ENCODE measurements around the gene TTC9B.
A peak's percentile ranks its signal among the peaks of the same experiment; 100 is the strongest.
"Not testable (repeated sequence)": the region's sequence is repeated elsewhere in the genome, so short reads cannot be mapped to it uniquely, and the experiment has no call there.

TTC9B gene

DNA sequence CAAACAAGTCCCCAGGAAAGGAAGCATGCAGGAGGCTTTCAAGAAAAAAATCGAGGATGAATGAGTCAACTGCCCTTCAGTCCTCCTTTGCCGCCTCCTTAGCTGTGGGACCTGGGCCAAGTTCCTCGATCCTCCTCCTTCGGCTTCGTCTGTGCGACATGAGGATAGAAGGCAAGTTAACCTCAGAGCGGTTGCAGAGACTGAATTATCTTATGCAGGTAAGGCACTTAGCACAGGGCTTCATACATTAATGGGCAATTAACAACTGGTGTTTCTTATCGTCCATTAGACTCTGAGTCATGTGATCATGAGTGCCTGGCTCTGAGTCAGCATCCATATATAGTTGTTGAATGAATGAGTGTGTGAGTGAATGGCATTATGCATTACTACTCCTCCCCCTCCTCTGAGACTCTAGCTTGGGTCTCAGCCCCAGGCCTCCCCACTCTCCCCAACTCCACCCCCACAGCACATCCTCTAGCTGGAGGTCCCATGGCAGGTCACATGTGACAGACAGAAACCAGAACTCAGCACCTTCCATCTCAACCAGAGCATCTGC lies 1.6 kb upstream of the TTC9B start:
- peaks cover 18% of the 10 kb centered on the region for H3K27me3 ChIP-seq (replicated peaks; ENCODE audit: control insufficient read depth, insufficient read depth, low read length)
- H3K4me1 ChIP-seq (ENCODE audit: control insufficient read depth, insufficient read depth, low read length): no peaks in the 10 kb centered on the region
- H3K4me3 ChIP-seq (ENCODE audit: low read length): peak overlapping the region; percentile 39
- no peak overlapping the region for H3K9ac ChIP-seq (ENCODE audit: low read length)
- DNase-seq (ENCODE audit: low read depth): no peak
- no peaks in the 10 kb centered on the region for H3K9me3 ChIP-seq (ENCODE audit: control insufficient read depth, low read length)
- no peaks in the 10 kb centered on the region for H3K36me3 ChIP-seq (ENCODE audit: control insufficient read depth, insufficient read depth, low read length, severe bottlenecking)

- not testable (repeated sequence) for H3K9me3 ChIP-seq (ENCODE audit: control insufficient read depth, low read length); H3K4me3 ChIP-seq (ENCODE audit: low read length); H3K9ac ChIP-seq (ENCODE audit: low read length); DNase-seq (ENCODE audit: low read depth); H3K4me1 ChIP-seq (ENCODE audit: control insufficient read depth, insufficient read depth, low read length); H3K36me3 ChIP-seq (ENCODE audit: control insufficient read depth, insufficient read depth, low read length, severe bottlenecking)
- peaks cover 18% of the 10 kb centered on the region for H3K27me3 ChIP-seq (replicated peaks; ENCODE audit: control insufficient read depth, insufficient read depth, low read length)
These were observed 845 bp upstream of the TTC9B start for GRCh38 chr19:40219029-40219428.

- H3K27me3 ChIP-seq (replicated peaks; ENCODE audit: control insufficient read depth, insufficient read depth, low read length): peaks cover 18% of the 10 kb centered on the region
- no peak overlapping the region for H3K4me3 ChIP-seq (ENCODE audit: low read length)
These were observed 965 bp downstream of the TTC9B start for GRCh38 chr19:40217027-40217810.

DNA sequence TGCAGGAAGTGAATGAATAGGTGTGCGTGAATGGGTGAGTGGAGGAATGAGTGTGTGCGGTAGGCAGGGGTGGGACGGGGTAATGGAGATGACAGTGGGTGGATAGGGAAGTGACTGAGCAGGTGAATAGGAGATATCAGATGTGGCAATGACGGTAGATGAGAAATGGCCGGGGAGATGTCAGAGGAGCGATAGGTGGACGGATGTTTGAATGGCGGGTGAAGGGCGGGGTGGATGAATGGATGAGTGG lies 1.5 kb downstream of the TTC9B start:
- no peak overlapping the region for H3K4me3 ChIP-seq (ENCODE audit: low read length)
- H3K9ac ChIP-seq (ENCODE audit: low read length): no peak overlapping the region
- H3K4me1 ChIP-seq (ENCODE audit: control insufficient read depth, insufficient read depth, low read length): no peaks in the 10 kb centered on the region
- peaks cover 6% of the 10 kb centered on the region for H3K36me3 ChIP-seq (ENCODE audit: control insufficient read depth, insufficient read depth, low read length, severe bottlenecking)
- H3K9me3 ChIP-seq (ENCODE audit: control insufficient read depth, low read length): no peaks in the 10 kb centered on the region
- peaks cover 18% of the 10 kb centered on the region for H3K27me3 ChIP-seq (replicated peaks; ENCODE audit: control insufficient read depth, insufficient read depth, low read length)
- no peak for DNase-seq (ENCODE audit: low read depth)

More at GRCh38 chr19:40217027-40217810, 965 bp downstream of the TTC9B start:
- peaks cover 1% of the 10 kb centered on the region for H3K36me3 ChIP-seq (ENCODE audit: control insufficient read depth, insufficient read depth, low read length, severe bottlenecking)
- DNase-seq (ENCODE audit: low read depth): no peak
- no peaks in the 10 kb centered on the region for H3K4me1 ChIP-seq (ENCODE audit: control insufficient read depth, insufficient read depth, low read length)
- H3K9me3 ChIP-seq (ENCODE audit: control insufficient read depth, low read length): no peaks in the 10 kb centered on the region
- no peak overlapping the region for H3K9ac ChIP-seq (ENCODE audit: low read length)

DNA sequence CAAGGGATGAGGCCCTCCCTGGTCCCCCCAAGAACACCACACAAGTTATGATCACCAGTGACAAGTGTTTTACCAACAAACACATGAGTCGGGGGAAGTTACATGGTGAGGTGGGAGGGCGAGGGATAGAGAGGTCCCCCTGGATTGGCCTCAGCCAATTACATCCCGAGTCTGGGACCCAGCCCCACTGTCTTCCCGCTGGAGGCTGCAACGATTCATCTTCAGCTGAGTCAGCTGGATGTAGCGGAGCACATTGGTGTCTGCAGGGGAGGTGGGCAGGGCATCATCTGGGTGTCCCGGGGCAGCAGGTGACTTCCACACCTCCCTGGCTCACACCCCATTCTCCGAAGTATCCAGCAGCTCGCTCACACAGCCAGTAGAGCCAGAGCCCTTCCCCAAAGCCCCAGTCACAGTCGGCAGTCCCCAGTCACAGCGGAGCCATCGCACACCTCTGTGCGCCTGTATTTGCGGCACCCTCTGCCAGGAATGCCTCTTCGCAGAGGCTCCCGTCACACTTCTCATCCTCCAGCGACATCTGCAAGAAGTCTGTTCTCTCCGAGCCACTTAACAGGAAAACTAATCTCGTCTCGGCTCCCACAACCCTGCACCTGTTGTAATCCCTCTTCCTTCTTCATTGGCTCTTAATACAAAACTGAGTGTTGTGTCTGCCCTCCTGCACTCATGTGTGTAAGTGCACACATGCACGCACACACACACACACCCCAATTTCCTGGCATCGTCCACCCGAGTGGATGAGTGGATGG lies 2.0 kb downstream of the TTC9B start:
- H3K36me3 ChIP-seq (ENCODE audit: control insufficient read depth, insufficient read depth, low read length, severe bottlenecking): peaks cover 6% of the 10 kb centered on the region
- H3K9ac ChIP-seq (ENCODE audit: low read length): no peak overlapping the region
- no peaks in the 10 kb centered on the region for H3K9me3 ChIP-seq (ENCODE audit: control insufficient read depth, low read length)
- no peak for DNase-seq (ENCODE audit: low read depth)
- no peak overlapping the region for H3K4me3 ChIP-seq (ENCODE audit: low read length)
- peaks cover 18% of the 10 kb centered on the region for H3K27me3 ChIP-seq (replicated peaks; ENCODE audit: control insufficient read depth, insufficient read depth, low read length)
- no peaks in the 10 kb centered on the region for H3K4me1 ChIP-seq (ENCODE audit: control insufficient read depth, insufficient read depth, low read length)

DNA sequence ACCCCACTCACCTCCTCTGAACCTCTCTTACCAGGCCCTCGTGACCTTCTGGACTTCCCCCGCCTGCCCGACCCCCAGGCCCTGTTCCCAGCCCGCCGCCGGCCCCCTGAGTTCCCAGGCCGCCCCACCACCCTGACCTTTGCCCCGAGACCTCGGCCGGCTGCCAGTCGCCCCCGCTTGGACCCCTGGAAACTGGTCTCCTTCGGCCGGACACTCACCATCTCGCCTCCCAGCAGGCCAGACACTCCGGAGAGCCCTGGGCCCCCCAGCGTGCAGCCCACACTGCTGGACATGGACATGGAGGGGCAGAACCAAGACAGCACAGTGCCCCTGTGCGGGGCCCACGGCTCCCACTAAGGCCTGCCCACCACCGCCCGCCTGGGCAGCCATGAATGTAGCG lies 3.2 kb downstream of the TTC9B start:
- H3K9ac ChIP-seq (ENCODE audit: low read length): no peak overlapping the region
- no peak overlapping the region for H3K4me3 ChIP-seq (ENCODE audit: low read length)
- H3K27me3 ChIP-seq (replicated peaks; ENCODE audit: control insufficient read depth, insufficient read depth, low read length): peaks cover 18% of the 10 kb centered on the region
- no peaks in the 10 kb centered on the region for H3K4me1 ChIP-seq (ENCODE audit: control insufficient read depth, insufficient read depth, low read length)
- no peaks in the 10 kb centered on the region for H3K9me3 ChIP-seq (ENCODE audit: control insufficient read depth, low read length)
- DNase-seq (ENCODE audit: low read depth): no peak
- peaks cover 10% of the 10 kb centered on the region for H3K36me3 ChIP-seq (ENCODE audit: control insufficient read depth, insufficient read depth, low read length, severe bottlenecking)

- DNase-seq (ENCODE audit: low read depth): no peak
- H3K9ac ChIP-seq (ENCODE audit: low read length): no peak overlapping the region
- no peaks in the 10 kb centered on the region for H3K9me3 ChIP-seq (ENCODE audit: control insufficient read depth, low read length)
- H3K36me3 ChIP-seq (ENCODE audit: control insufficient read depth, insufficient read depth, low read length, severe bottlenecking): peaks cover 13% of the 10 kb centered on the region
- H3K4me3 ChIP-seq (ENCODE audit: low read length): no peak overlapping the region
- peaks cover 18% of the 10 kb centered on the region for H3K27me3 ChIP-seq (replicated peaks; ENCODE audit: control insufficient read depth, insufficient read depth, low read length)
- H3K4me1 ChIP-seq (ENCODE audit: control insufficient read depth, insufficient read depth, low read length): no peaks in the 10 kb centered on the region
These were observed 4.2 kb downstream of the TTC9B start for GRCh38 chr19:40213882-40214570.

DNA sequence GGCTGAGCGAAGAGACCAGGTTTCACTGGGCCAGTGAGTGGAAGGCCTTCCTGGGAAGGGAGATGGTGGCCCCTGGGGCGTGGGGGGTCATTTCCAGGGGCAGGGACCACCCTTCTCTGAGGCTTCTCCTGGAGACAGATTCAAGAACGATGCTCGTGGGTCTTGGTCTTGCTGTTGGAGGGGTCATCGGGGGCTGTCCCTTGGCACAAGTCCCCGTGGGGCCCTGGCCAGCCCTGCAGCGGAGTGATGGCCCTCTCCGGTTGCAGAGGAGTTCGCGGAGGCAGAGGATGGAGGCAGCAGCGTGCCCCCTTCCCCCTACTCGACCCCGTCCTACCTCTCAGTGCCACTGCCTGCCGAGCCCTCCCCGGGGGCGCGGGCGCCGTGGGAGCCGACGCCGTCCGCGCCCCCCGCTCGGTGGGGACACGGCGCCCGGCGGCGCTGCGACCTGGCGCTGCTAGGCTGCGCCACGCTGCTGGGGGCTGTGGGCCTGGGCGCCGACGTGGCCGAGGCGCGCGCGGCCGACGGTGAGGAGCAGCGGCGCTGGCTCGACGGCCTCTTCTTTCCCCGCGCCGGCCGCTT lies 4.8 kb downstream of the TTC9B start:
- Histone ChIP-seq H3K27me3 (replicated peaks; ENCODE audit: control insufficient read depth, insufficient read depth, low read length) (peaks cover 18% of the 10 kb centered on the region), H3K4me1 (ENCODE audit: control insufficient read depth, insufficient read depth, low read length) (no peaks in the 10 kb centered on the region), H3K36me3 (ENCODE audit: control insufficient read depth, insufficient read depth, low read length, severe bottlenecking) (peaks cover 15% of the 10 kb centered on the region), H3K4me3 (ENCODE audit: low read length) (no peak overlapping the region), H3K9ac (ENCODE audit: low read length) (no peak overlapping the region), H3K9me3 (ENCODE audit: control insufficient read depth, low read length) (no peaks in the 10 kb centered on the region)
- DNase-seq (ENCODE audit: low read depth): no peak

DNA sequence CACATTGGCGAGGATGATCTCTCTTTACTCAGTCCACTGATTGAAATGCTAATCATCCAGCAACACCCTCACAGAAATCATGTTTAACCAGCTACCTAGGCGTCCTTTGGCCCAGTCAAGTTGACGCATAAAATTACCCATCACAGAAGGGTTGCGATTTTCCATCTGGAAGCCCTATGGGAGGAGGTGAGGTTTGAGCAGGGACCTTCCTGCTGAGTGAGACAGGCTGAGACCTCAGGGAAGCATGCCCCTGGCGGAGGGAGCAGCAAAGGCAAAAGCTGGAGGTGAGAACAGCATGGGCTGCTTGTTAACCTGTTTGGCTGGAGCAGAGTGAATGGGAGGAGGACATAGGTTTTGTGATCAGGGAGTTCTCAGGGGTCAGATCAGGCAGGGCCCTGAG lies 7.3 kb downstream of the TTC9B start:
- no peak for DNase-seq (ENCODE audit: low read depth)
- Histone ChIP-seq H3K4me3 (ENCODE audit: low read length) (no peak overlapping the region), H3K27me3 (replicated peaks; ENCODE audit: control insufficient read depth, insufficient read depth, low read length) (peaks cover 1% of the 10 kb centered on the region), H3K4me1 (ENCODE audit: control insufficient read depth, insufficient read depth, low read length) (no peaks in the 10 kb centered on the region), H3K9ac (ENCODE audit: low read length) (no peak overlapping the region), H3K9me3 (ENCODE audit: control insufficient read depth, low read length) (no peaks in the 10 kb centered on the region), H3K36me3 (ENCODE audit: control insufficient read depth, insufficient read depth, low read length, severe bottlenecking) (peaks cover 20% of the 10 kb centered on the region)

GRCh38 chr19:40208602-40209001 lies 9.6 kb downstream of the TTC9B start:
- Histone ChIP-seq H3K4me1 (ENCODE audit: control insufficient read depth, insufficient read depth, low read length) (no peaks in the 10 kb centered on the region), H3K4me3 (ENCODE audit: low read length) (no peak overlapping the region), H3K27me3 (replicated peaks; ENCODE audit: control insufficient read depth, insufficient read depth, low read length) (no peaks in the 10 kb centered on the region), H3K36me3 (ENCODE audit: control insufficient read depth, insufficient read depth, low read length, severe bottlenecking) (peaks cover 29% of the 10 kb centered on the region), H3K9me3 (ENCODE audit: control insufficient read depth, low read length) (no peaks in the 10 kb centered on the region), H3K9ac (ENCODE audit: low read length) (no peak overlapping the region)
- no peak for DNase-seq (ENCODE audit: low read depth)

GRCh38 chr19:40205760-40206159 lies 12.4 kb downstream of the TTC9B start:
- Histone ChIP-seq H3K9me3 (ENCODE audit: control insufficient read depth, low read length) (no peaks in the 10 kb centered on the region), H3K27me3 (replicated peaks; ENCODE audit: control insufficient read depth, insufficient read depth, low read length) (no peaks in the 10 kb centered on the region), H3K9ac (ENCODE audit: low read length) (no peak overlapping the region), H3K4me1 (ENCODE audit: control insufficient read depth, insufficient read depth, low read length) (no peaks in the 10 kb centered on the region), H3K4me3 (ENCODE audit: low read length) (no peak overlapping the region), H3K36me3 (ENCODE audit: control insufficient read depth, insufficient read depth, low read length, severe bottlenecking) (peaks cover 29% of the 10 kb centered on the region)
- DNase-seq (ENCODE audit: low read depth): no peak
